ENCODE data around the gene CAPN9. TPM values are rescaled to one million over a fixed set of nuclear protein-coding genes. Genes with fewer than 3 reads are reported as not detected.

CAPN9 gene
- total and polyA plus RNA-seq, 2 donors (not counting 3 experiments of a cell fraction or from before 2014, with no cell fraction given), result not detected

DNA sequence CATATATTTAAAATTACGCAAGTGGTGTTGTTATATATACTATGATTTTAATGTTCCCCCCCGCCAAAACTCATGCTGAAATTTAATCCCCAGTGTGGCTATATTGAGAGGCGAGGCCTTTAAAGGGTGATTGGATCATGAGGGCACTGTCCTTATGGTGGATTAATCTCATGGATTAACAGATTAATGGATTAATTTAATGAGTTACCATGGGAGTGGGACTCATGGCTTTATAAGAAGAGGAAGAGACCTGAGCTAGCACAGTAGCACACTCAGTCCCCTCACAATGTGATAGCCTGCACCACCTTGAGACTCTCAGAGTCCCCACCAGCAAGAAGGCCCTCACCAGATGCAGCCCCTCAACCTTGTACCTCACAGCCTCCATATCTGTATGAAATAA lies 86.3 kb downstream of the CAPN9 start:
- Histone ChIP-seq H3K27me3 (ENCODE audit: control insufficient read depth in 2 of 2, insufficient read depth in 2 of 2, low read length in 2 of 2) (no peaks in the 10 kb centered on the region), H3K79me2 (ENCODE audit: control insufficient read depth, insufficient read depth, low read length) (no peaks in the 10 kb centered on the region), H4K20me1 (replicated peaks; ENCODE audit: control insufficient read depth, extremely low read depth, insufficient read depth, low read length) (no peaks in the 10 kb centered on the region), H3K4me1 (ENCODE audit: control insufficient read depth, extremely low read depth, insufficient read depth, low read length) (no peaks in the 10 kb centered on the region), H3K9ac (replicated peaks; ENCODE audit: extremely low read depth, insufficient read depth, low read length) (no peak overlapping the region), H3K4me2 (ENCODE audit: insufficient read depth, low read length) (no peak overlapping the region), H3K9me3 (replicated peaks; ENCODE audit: control insufficient read depth, insufficient read depth, low read length) (no peaks in the 10 kb centered on the region), H2AFZ (ENCODE audit: low read depth, low read length) (no peak overlapping the region), H3K4me3 (replicated peaks in 1 of 3; ENCODE audit: insufficient read depth in 1 of 3, low read depth in 1 of 3, low read length in 3 of 3) (no peak overlapping the region), H3K27ac (ENCODE audit: insufficient read depth, low read depth, low read length) (no peak overlapping the region), H3K9me1 (replicated peaks; ENCODE audit: control insufficient read depth, extremely low read depth, insufficient read depth, low read length) (no peaks in the 10 kb centered on the region), H3K36me3 (ENCODE audit: control insufficient read depth in 2 of 2, extremely low read depth in 1 of 2, insufficient read depth in 2 of 2, low read length in 2 of 2) (peaks cover 0 to under 1% of the 10 kb centered on the region in 2 experiments)
- intact Hi-C loops (cut with micrococcal nuclease), result no loop called here
- FAIRE-seq (no peak), DNase-seq (ENCODE audit: low read depth, low spot score) (no peak)
- ChIA-PET CTCF (no interaction called here), POLR2A (no interaction called here)
- TF ChIP-seq MYC (IDR thresholded peaks at IDR 0.05; ENCODE audit: low read depth, low read length) (no peak), POLR2A (IDR thresholded peaks at IDR 0.05; ENCODE audit: low read depth, low read length) (no peak), GATA2 (IDR thresholded peaks at IDR 0.05; ENCODE audit: insufficient read depth, insufficient read length, low read depth, low read length) (no peak), EZH2 (IDR thresholded peaks at IDR 0.05; ENCODE audit: borderline replicate concordance, low read depth, low read length, severe bottlenecking) (no peak), POLR2AphosphoS5 (IDR thresholded peaks at IDR 0.05; ENCODE audit: insufficient read depth, low read depth, low read length) (no peak), JUN (IDR thresholded peaks at IDR 0.05; ENCODE audit: borderline replicate concordance, insufficient read depth, insufficient read length, low read depth) (no peak), FOS (IDR thresholded peaks at IDR 0.05; ENCODE audit: borderline replicate concordance, insufficient read depth, low read length) (no peak)
- TF ChIP-seq, protein P1, sequence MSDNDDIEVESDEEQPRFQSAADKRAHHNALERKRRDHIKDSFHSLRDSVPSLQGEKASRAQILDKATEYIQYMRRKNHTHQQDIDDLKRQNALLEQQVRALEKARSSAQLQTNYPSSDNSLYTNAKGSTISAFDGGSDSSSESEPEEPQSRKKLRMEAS (IDR thresholded peaks at IDR 0.05; ENCODE audit: insufficient read depth, insufficient read length), result no peak
- TF ChIP-seq, protein P2, sequence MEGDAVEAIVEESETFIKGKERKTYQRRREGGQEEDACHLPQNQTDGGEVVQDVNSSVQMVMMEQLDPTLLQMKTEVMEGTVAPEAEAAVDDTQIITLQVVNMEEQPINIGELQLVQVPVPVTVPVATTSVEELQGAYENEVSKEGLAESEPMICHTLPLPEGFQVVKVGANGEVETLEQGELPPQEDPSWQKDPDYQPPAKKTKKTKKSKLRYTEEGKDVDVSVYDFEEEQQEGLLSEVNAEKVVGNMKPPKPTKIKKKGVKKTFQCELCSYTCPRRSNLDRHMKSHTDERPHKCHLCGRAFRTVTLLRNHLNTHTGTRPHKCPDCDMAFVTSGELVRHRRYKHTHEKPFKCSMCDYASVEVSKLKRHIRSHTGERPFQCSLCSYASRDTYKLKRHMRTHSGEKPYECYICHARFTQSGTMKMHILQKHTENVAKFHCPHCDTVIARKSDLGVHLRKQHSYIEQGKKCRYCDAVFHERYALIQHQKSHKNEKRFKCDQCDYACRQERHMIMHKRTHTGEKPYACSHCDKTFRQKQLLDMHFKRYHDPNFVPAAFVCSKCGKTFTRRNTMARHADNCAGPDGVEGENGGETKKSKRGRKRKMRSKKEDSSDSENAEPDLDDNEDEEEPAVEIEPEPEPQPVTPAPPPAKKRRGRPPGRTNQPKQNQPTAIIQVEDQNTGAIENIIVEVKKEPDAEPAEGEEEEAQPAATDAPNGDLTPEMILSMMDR (IDR thresholded peaks at IDR 0.05; ENCODE audit: extremely low read depth in 1 of 2, insufficient read depth in 1 of 2, low read depth in 1 of 2, low read length in 2 of 2), result no peak
- BruUV-seq (replicated peaks), result no TSS peak
- dilution Hi-C loops (cut with MboI; ENCODE audit: extremely low pct_ligation_motif_present, low sequenced_read_pairs), result no loop called here
